Lung microvascular endothelial cell (primary cell): ENCODE data around the gene SLC17A3. TPM values are rescaled to one million over a fixed set of nuclear protein-coding genes. Genes with fewer than 3 reads are reported as not detected.

ENCODE experiments used
- DNase-seq, 2 donors: peaks; one replicate each; pipeline versions ENCODE4 v3.0.0 to v3.0.0-alpha.2; 2010; ENCODE audit warnings: low read depth in 2 of 2
- total RNA-seq: library from RNA; depleted of rRNA; stranded (reverse); fragments of >200 nt; gene quantifications from 2 replicates; pipeline ENCODE4 v1.2.1, GENCODE V29; 2014

The SLC17A3 gene
- not detected in 2 replicates for total RNA-seq

GRCh38 chr6:25874118-25874517 is at the start of gene SLC17A3:
Gene SLC17A3 (minus strand): TSS chr6:25874243. CDS start chr6:25868387, 5,856 bp downstream.
- no peak for DNase-seq

GRCh38 chr6:25922301-25922700 is 48.3 kb upstream of the SLC17A3 start:
- no peak for DNase-seq

- no peak for DNase-seq
Observed at GRCh38 chr6:25921525-25922203, 47.6 kb upstream of the SLC17A3 start.

- DNase-seq: no peak
Observed at GRCh38 chr6:25919657-25920056, 45.6 kb upstream of the SLC17A3 start.

GRCh38 chr6:25918083-25918683 is 44.1 kb upstream of the SLC17A3 start:
- no peak for DNase-seq

- no peak for DNase-seq
Observed at GRCh38 chr6:25916789-25917490, 42.9 kb upstream of the SLC17A3 start.

- no peak for DNase-seq
Observed at GRCh38 chr6:25916330-25916729, 42.3 kb upstream of the SLC17A3 start.

GRCh38 chr6:25913741-25914140 is 39.7 kb upstream of the SLC17A3 start:
- DNase-seq: no peak

- DNase-seq: no peak
Observed at GRCh38 chr6:25911351-25911750, 37.3 kb upstream of the SLC17A3 start.

GRCh38 chr6:25907475-25908014 is 33.5 kb upstream of the SLC17A3 start:
- DNase-seq: no peak

GRCh38 chr6:25903467-25904099 is 29.5 kb upstream of the SLC17A3 start:
- no peak for DNase-seq

- DNase-seq: no peak
Observed at GRCh38 chr6:25902071-25902470, 28.0 kb upstream of the SLC17A3 start.

GRCh38 chr6:25900843-25901242 is 26.8 kb upstream of the SLC17A3 start:
- no peak for DNase-seq

- DNase-seq: no peak
Observed at GRCh38 chr6:25899580-25900408, 25.8 kb upstream of the SLC17A3 start.

GRCh38 chr6:25899123-25899522 is 25.1 kb upstream of the SLC17A3 start:
- no peak for DNase-seq

- no peak for DNase-seq
Observed at GRCh38 chr6:25898289-25898977, 24.4 kb upstream of the SLC17A3 start.

- no peak for DNase-seq
Observed at GRCh38 chr6:25896252-25896651, 22.2 kb upstream of the SLC17A3 start.

GRCh38 chr6:25895771-25896170 is 21.7 kb upstream of the SLC17A3 start:
- no peak for DNase-seq

- no peak for DNase-seq
Observed at GRCh38 chr6:25893778-25894177, 19.7 kb upstream of the SLC17A3 start.

GRCh38 chr6:25892877-25893276 is 18.8 kb upstream of the SLC17A3 start:
- DNase-seq: no peak
